HFF-Myc (cell line): ENCODE results near the gene STON2.

Source experiments
- DNase-seq: peaks from one replicate; pipeline ENCODE4 v3.0.0-alpha.2; 2011; ENCODE audit warnings: low read depth; ENCODE audit errors: extremely low read depth
- H3K4me3 ChIP-seq: replicated peaks from 2 replicates; pipeline ENCODE4 v1.5.1; 2011; ENCODE audit warnings: low read depth, mild to moderate bottlenecking, control low read depth, low read length
- TF ChIP-seq, protein P1 (sequence below): IDR thresholded peaks from 2 replicates; pipeline ENCODE4 v1.5.1; 2012; ENCODE audit warnings: mild to moderate bottlenecking, low read depth, low read length, control low read depth; ENCODE audit errors: missing control alignments

Gene STON2

DNA sequence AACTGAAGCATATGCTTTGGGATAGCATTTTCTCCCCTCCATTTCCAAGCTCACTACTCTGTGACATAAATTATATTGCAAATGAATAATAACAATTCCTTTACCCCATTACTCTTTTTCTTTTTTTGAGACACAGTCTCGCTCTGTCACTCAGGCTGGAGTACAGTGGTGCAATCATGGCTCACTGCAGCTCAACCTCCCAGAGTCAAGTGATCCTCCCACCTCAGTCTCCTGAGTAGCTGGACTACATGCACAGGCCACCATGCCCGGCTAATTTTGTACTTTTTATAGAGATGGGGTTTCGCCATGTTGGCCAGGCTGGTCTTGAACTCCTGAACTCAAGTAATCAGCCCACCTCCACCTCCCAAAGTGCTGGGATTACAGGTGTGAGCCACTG, 130.1 kb downstream of the STON2 start:
- DNase-seq, result no peak
- H3K4me3 ChIP-seq, result no peak overlapping the region
- TF ChIP-seq, protein P1, sequence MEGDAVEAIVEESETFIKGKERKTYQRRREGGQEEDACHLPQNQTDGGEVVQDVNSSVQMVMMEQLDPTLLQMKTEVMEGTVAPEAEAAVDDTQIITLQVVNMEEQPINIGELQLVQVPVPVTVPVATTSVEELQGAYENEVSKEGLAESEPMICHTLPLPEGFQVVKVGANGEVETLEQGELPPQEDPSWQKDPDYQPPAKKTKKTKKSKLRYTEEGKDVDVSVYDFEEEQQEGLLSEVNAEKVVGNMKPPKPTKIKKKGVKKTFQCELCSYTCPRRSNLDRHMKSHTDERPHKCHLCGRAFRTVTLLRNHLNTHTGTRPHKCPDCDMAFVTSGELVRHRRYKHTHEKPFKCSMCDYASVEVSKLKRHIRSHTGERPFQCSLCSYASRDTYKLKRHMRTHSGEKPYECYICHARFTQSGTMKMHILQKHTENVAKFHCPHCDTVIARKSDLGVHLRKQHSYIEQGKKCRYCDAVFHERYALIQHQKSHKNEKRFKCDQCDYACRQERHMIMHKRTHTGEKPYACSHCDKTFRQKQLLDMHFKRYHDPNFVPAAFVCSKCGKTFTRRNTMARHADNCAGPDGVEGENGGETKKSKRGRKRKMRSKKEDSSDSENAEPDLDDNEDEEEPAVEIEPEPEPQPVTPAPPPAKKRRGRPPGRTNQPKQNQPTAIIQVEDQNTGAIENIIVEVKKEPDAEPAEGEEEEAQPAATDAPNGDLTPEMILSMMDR, result no peak

DNA sequence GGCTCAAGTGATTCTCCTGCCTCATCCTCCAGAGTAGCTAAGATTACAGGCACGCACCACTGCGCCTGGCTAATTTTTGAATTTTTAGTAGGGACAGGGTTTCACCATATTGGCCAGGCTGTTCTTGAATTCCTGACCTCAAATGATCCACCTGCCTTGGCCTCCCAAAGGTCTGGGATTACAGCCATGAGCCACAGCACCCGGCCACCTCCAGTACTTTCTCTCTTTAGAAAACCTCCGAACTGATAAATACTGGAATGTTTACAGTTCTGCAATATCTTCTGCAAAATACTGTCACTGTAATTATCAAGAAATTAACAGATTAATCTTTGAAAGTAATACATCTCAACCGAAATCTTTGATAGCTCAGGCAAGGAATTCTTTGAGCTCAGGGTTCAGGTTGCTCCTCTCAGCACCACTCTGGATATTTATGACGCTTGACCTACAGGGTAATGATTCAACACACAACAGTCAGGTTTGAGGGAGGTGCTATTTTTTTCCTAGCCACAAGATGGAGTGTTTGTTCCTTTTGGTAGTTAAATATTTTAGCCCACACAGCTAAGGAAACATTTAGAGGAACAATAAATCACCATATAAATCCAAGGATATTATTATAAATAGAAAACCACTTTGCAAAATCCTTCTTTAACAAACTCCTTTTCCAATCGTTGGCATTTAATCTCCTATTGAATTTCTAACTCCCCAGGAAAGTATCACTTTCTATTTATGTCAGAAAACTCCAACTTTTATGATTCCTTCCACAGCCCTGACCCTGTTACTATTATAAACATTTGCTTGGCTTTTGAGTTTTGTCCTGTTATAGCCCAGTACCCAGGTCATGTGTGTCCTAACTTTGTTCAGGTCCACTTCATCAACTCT, 130.8 kb downstream of the STON2 start:
- H3K4me3 ChIP-seq, result no peak overlapping the region
- DNase-seq, result peak; percentile 45
- TF ChIP-seq, protein P1, result peak; percentile 57

GRCh38 chr14:81268016-81268416, 132.1 kb downstream of the STON2 start:
- TF ChIP-seq, protein P1, result no peak
- DNase-seq, result no peak
- no peak overlapping the region for H3K4me3 ChIP-seq

- DNase-seq, result no peak
- TF ChIP-seq, protein P1, result no peak
- no peak overlapping the region for H3K4me3 ChIP-seq
Observed at GRCh38 chr14:81265636-81266169, 134.4 kb downstream of the STON2 start.

GRCh38 chr14:81264671-81265070, 135.5 kb downstream of the STON2 start:
- H3K4me3 ChIP-seq, result no peak overlapping the region
- DNase-seq, result no peak
- TF ChIP-seq, protein P1, result no peak

DNA sequence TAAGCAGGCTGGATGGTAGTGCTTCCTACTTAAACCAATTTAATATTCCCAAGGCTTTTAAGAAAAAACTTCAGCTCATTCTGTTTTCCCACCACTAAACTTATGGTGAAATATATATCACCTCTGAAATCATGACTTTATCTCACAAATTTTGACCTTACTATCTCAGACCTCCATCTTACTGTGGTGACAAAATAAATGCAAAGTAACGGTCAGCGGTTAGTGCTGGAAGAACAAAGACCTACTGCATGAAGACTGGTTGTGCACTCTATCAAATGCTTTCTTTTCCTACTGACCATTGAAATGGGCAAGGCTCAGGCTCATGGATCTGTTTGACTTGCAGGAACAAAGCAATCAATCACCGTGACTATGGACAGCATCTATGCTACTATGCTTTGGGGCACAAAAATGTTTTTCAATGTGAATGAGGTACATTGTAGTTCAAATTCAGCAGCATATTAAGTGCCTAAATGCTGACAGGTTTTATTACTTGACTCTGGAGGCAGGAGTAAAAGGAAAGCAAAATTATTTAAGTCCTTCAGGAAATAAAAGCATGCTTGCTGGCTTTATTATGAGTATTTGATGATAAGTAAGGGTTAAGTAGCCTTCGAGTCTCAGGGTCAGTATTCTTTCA, 136.2 kb downstream of the STON2 start:
- TF ChIP-seq, protein P1, result no peak
- DNase-seq, result no peak
- H3K4me3 ChIP-seq, result no peak overlapping the region
